Ishikawa (cell line): ENCODE measurements around the gene FSIP1.

Experiments used
- CEBPB ChIP-seq: IDR thresholded peaks from 2 replicates; pipeline ENCODE4 v1.6.1; 2012
- CREB1 ChIP-seq: IDR thresholded peaks from 2 replicates; pipeline ENCODE4 v1.6.1; 2012; ENCODE audit warnings: low read depth
- EGR1 ChIP-seq: IDR thresholded peaks from 2 replicates; pipeline ENCODE4 v1.6.1; 2012
- RAD21 ChIP-seq: IDR thresholded peaks from 2 replicates; pipeline ENCODE4 v1.6.1; 2012; ENCODE audit warnings: low read depth
- REST ChIP-seq: IDR thresholded peaks from 2 replicates; pipeline ENCODE4 v1.6.1; 2012; ENCODE audit warnings: low read depth, mild to moderate bottlenecking
- TAF1 ChIP-seq: IDR thresholded peaks from 2 replicates; pipeline ENCODE4 v1.6.1; 2012; ENCODE audit warnings: low read depth, mild to moderate bottlenecking
- TEAD4 ChIP-seq: IDR thresholded peaks from 2 replicates; pipeline ENCODE4 v1.6.1; 2012
- YY1 ChIP-seq: IDR thresholded peaks from 2 replicates; pipeline ENCODE4 v1.6.1; 2012; ENCODE audit warnings: low read depth
- TF ChIP-seq, protein P1 (sequence below): IDR thresholded peaks from 2 replicates; pipeline ENCODE4 v1.6.1; 2012
- TF ChIP-seq, protein P2 (sequence below): IDR thresholded peaks from 2 replicates; pipeline ENCODE4 v1.6.1; 2012

DNA sequence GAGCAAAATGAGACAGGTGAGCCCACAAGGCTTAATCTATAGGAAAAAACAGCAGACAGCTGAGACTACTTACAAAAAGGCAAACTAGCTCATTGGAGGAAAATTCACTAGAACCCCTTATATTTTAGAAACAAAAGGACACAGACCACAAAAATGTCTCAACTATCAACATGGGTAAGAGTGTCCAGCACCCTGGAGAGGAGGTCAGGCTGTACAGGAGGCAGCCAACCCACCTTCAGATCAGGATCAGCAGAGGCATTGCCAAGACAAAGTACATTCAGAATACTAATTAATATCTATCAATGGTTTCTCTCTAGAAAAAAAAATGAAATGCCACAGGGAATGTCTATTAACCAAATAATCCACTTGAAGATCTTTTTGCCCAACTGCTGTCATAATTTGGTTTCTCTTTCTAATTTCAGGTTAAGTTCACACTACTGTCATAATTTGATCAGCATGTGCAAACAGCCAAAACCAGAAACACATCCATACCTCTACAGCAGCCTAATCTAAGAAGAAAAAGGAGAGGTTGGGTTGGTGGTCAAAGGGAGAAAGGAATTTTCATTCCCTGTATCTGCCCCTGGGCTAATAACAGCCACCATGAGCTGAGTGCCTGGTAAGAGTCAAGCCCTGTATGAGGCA, 227.8 kb downstream of the FSIP1 start:
- no peak for TF ChIP-seq RAD21
- TF ChIP-seq, protein P1, sequence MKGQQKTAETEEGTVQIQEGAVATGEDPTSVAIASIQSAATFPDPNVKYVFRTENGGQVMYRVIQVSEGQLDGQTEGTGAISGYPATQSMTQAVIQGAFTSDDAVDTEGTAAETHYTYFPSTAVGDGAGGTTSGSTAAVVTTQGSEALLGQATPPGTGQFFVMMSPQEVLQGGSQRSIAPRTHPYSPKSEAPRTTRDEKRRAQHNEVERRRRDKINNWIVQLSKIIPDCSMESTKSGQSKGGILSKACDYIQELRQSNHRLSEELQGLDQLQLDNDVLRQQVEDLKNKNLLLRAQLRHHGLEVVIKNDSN: no peak
- TF ChIP-seq TAF1: no peak
- TF ChIP-seq YY1: no peak
- no peak for TF ChIP-seq EGR1
- TF ChIP-seq REST: no peak
- no peak for TF ChIP-seq CEBPB
- TF ChIP-seq TEAD4: no peak
- TF ChIP-seq, protein P2, sequence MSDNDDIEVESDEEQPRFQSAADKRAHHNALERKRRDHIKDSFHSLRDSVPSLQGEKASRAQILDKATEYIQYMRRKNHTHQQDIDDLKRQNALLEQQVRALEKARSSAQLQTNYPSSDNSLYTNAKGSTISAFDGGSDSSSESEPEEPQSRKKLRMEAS: no peak
- TF ChIP-seq CREB1: no peak
